AG09309 (cell line): ENCODE results near the gene DCAF15.

Experiments
- DNase-seq: peaks from one replicate; pipeline ENCODE4 v3.0.0-alpha.2; 2010; ENCODE audit warnings: low read depth
- H3K4me3 ChIP-seq: 2 replicates; pipeline ENCODE4 v1.5.1; 2011; ENCODE audit warnings: mild to moderate bottlenecking, low read depth, low read length, moderate library complexity; ENCODE audit not compliant: control insufficient read depth
- CTCF ChIP-seq: IDR thresholded peaks from 2 replicates; pipeline ENCODE4 v1.5.1; 2011; ENCODE audit warnings: mild to moderate bottlenecking, low read depth, low read length, inconsistent platforms; ENCODE audit not compliant: insufficient read depth, control insufficient read depth; ENCODE audit errors: missing control alignments

The DCAF15 gene

GRCh38 chr19:14005349-14006084 is 53.2 kb downstream of the DCAF15 start:
- no peak for TF ChIP-seq CTCF
- H3K4me3 ChIP-seq, result peak overlapping the region; percentile 77
- no peak for DNase-seq

GRCh38 chr19:14006085-14006765 is 53.9 kb downstream of the DCAF15 start, which contains the start of gene RFX1:
Gene RFX1 (minus strand): TSS chr19:14006320. CDS start chr19:13993843, 12,477 bp downstream.
- peak; percentile 100 for DNase-seq
- peak within 1 kb of the TSS; percentile 77 for H3K4me3 ChIP-seq
- no peak for TF ChIP-seq CTCF

- TF ChIP-seq CTCF, result no peak
- peak overlapping the region; percentile 63 for H3K4me3 ChIP-seq
- no peak for DNase-seq
These were observed 54.7 kb downstream of the DCAF15 start for GRCh38 chr19:14006766-14007562.
